Liver (tissue), 3 donors: Measurements from ENCODE around the gene BRD1.

Experiments
- CTCF ChIP-seq: fragments of 150-350 bp; IDR thresholded peaks from 2 replicates; pipeline ENCODE4 v1.5.1; 2017; ENCODE audit warnings: improper control_type of control experiment, low read depth, low read length; ENCODE audit not compliant: missing input control
- EGR1 ChIP-seq, 2 donors: IDR thresholded peaks; 2 replicates each; pipeline ENCODE4 v1.6.1; 2016 to 2018; ENCODE audit warnings: antibody characterized with exemption in 2 of 2, low read depth in 2 of 2
- FOXA1 ChIP-seq: IDR thresholded peaks from 2 replicates; pipeline ENCODE4 v1.6.1; 2016; ENCODE audit warnings: antibody characterized with exemption
- GABPA ChIP-seq, 2 donors: IDR thresholded peaks in 1 of 2; conservative IDR thresholded peaks in 1 of 2; 2 replicates each; pipeline ENCODE4 v1.6.1; 2016; ENCODE audit warnings: antibody characterized with exemption in 2 of 2, mild to moderate bottlenecking in 1 of 2, moderate library complexity in 1 of 2
- HNF4G ChIP-seq: IDR thresholded peaks from 2 replicates; pipeline ENCODE4 v1.6.1; 2016; ENCODE audit warnings: antibody characterized with exemption
- JUND ChIP-seq, 2 donors: IDR thresholded peaks; 2 replicates each; pipeline ENCODE4 v1.6.1; 2016; ENCODE audit warnings: antibody characterized with exemption in 2 of 2
- MAX ChIP-seq: IDR thresholded peaks from 2 replicates; pipeline ENCODE4 v1.6.1; 2016; ENCODE audit warnings: antibody characterized with exemption
- RAD21 ChIP-seq, 2 donors: IDR thresholded peaks; 2 replicates each; pipeline ENCODE4 v1.6.1; 2016; ENCODE audit warnings: antibody characterized with exemption in 2 of 2, mild to moderate bottlenecking in 2 of 2
- REST ChIP-seq: IDR thresholded peaks from 2 replicates; pipeline ENCODE4 v1.6.1; 2016; ENCODE audit warnings: antibody characterized with exemption, mild to moderate bottlenecking
- RXRA ChIP-seq, 2 donors: IDR thresholded peaks; 2 replicates each; pipeline ENCODE4 v1.6.1; 2017 to 2018; ENCODE audit warnings: antibody characterized with exemption in 2 of 2, mild to moderate bottlenecking in 1 of 2
- TAF1 ChIP-seq: conservative IDR thresholded peaks from 2 replicates; pipeline ENCODE4 v1.6.1; 2016; ENCODE audit warnings: antibody characterized with exemption, mild to moderate bottlenecking
- YY1 ChIP-seq: IDR thresholded peaks from 2 replicates; pipeline ENCODE4 v1.6.1; 2016; ENCODE audit warnings: antibody characterized with exemption, mild to moderate bottlenecking
- ZBTB33 ChIP-seq: IDR thresholded peaks from 2 replicates; pipeline ENCODE4 v1.6.1; 2016; ENCODE audit warnings: antibody characterized with exemption
- donor health status: healthy.
- donor health status: healthy.

- TF ChIP-seq CTCF (no peak), REST (no peak), RAD21 (IDR thresholded peaks at IDR 0.05) (no peak), TAF1 (no peak), MAX (no peak), GABPA (IDR thresholded peaks at IDR 0.05 in 1 of 2, conservative IDR thresholded peaks at IDR 0.05 in 1 of 2) (no peak), JUND (IDR thresholded peaks at IDR 0.05) (no peak), YY1 (no peak), FOXA1 (no peak), RXRA (IDR thresholded peaks at IDR 0.05) (no peak), EGR1 (IDR thresholded peaks at IDR 0.05; ENCODE audit: low read depth in 2 of 2) (no peak), ZBTB33 (no peak), HNF4G (no peak)
These were observed 76.2 kb downstream of the BRD1 start for GRCh38 chr22:49751318-49751965.
